ENCODE results near the gene LKAAEAR1.

- no peak for TF ChIP-seq CTCF (optimal IDR thresholded peaks at IDR 0.05 in 1 of 3, IDR thresholded peaks at IDR 0.05 in 1 of 3, conservative IDR thresholded peaks at IDR 0.05 in 1 of 3; ENCODE audit: extremely low read depth in 1 of 3, insufficient read depth in 2 of 3, low read length in 3 of 3)
- TF ChIP-seq EZH2 (IDR thresholded peaks at IDR 0.05; ENCODE audit: low read length): no peak
Measured at GRCh38 chr20:64069209-64069613, 15.0 kb downstream of the LKAAEAR1 start.
